Urinary bladder (tissue), 4 donors: Measurements from ENCODE around the gene TP53TG5. TPM values are rescaled to one million over a fixed set of nuclear protein-coding genes. Genes with fewer than 3 reads are reported as not detected.
A peak's percentile ranks its signal among the peaks of the same experiment; 100 is the strongest.

Experiments
- DNase-seq: peaks from one replicate; pipeline ENCODE4 v3.0.0-alpha.2; 2015; ENCODE audit errors: extremely low spot score
- H3K27ac ChIP-seq: one replicate; pipeline ENCODE4 v1.5.1; 2013; ENCODE audit warnings: low read depth, mild to moderate bottlenecking, moderate library complexity
- H3K36me3 ChIP-seq: one replicate; pipeline ENCODE4 v1.6.1; 2013; ENCODE audit warnings: mild to moderate bottlenecking, moderate library complexity; ENCODE audit not compliant: insufficient read depth
- H3K4me1 ChIP-seq: one replicate; pipeline ENCODE4 v1.6.1; 2013; ENCODE audit warnings: mild to moderate bottlenecking, moderate library complexity; ENCODE audit not compliant: insufficient read depth
- H3K4me3 ChIP-seq: one replicate; pipeline ENCODE4 v1.5.1; 2013; ENCODE audit warnings: low read depth, low read length
- WGBS: extraction: QIAGEN DNeasy Blood & Tissue Kit; methylation state at CpG from one replicate; pipeline ENCODE4 v1.1.7; 2013; 5-methylcytosine and 5-hydroxymethylcytosine counted together
- polyA plus RNA-seq: library from polyadenylated mRNA; stranded (reverse); fragments of 200-250 nt; gene quantifications from one replicate; pipeline ENCODE4 v1.2.3, GENCODE V29; 2013
- total RNA-seq: library from RNA; depleted of rRNA; stranded (reverse); fragments of >200 nt; gene quantifications from one replicate; pipeline ENCODE4 v1.2.3, GENCODE V29; 2014
- donor health status: healthy with polysubstance abuse.
- donor health status: healthy.

Gene TP53TG5
- total and polyA plus RNA-seq, 2 donors: 0.69 to 0.96 TPM

DNA sequence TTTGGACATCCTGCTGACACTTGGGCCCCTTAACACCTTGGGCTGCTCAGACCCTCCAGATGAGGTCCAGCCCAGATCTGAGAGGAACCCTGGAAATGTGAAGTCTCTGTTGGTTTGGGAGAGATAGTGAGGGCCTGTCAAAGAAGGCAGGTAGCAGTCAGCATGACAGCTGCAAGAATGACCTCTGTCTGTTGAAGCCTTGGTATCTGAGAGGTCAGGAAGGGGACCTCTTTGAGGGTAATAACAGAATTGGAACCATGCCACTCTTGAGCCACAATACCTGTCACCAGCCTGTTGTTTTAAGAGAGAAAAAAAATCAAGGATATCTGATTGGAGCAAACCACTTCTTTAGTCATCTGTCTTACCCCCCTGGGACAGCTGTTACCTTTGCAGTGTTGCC lies 11.0 kb downstream of the TP53TG5 start:
- H3K4me1 ChIP-seq: peaks cover 1% of the 10 kb centered on the region
- peaks cover 3% of the 10 kb centered on the region for H3K36me3 ChIP-seq
- no peak overlapping the region for H3K4me3 ChIP-seq
- no peak for DNase-seq
- H3K27ac ChIP-seq: no peak overlapping the region

DNA sequence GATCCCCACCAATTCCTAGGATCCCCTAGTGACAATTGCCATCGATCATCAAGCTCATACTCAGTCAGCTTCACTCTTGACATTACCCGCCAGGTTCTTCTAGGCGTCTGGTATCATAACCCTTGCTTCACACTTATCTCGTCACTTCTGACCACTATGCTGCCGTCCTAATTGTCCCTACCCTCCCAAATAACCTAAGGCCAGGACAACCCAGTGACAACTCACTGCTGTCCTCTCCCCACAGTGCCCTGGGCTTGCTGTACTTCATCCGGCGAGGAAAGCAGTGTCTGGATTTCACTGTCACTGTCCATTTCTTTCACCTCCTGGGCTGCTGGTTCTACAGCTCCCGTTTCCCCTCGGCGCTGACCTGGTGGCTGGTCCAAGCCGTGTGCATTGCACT lies 11.5 kb downstream of the TP53TG5 start:
- Histone ChIP-seq H3K27ac (no peak overlapping the region), H3K36me3 (peaks cover 3% of the 10 kb centered on the region), H3K4me3 (no peak overlapping the region), H3K4me1 (peaks cover 1% of the 10 kb centered on the region)
- 82% methylated on average over 11 of the region's 11 CpGs for WGBS
- DNase-seq: no peak

DNA sequence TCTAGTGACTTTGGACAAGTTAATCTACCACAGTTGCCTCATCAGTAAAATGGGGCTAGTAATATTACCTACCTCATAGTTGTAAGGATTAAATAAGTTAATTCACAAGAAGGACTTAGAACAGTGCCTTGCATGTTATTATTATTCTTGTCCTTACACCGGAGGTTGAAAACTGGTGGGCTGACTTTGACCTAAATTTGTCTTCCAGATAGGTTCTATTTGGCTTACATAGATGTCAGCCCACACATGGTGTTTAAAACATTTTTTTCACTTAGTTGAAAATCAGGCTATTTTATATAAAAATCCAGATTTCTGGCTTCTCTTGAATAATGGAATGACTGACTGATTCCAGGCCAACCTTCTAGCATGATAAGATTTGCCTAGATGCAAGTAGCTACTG lies 11.9 kb downstream of the TP53TG5 start:
- WGBS: 83% methylated on average over 1 of the region's 1 CpG
- Histone ChIP-seq H3K27ac (no peak overlapping the region), H3K36me3 (peaks cover 3% of the 10 kb centered on the region), H3K4me3 (no peak overlapping the region), H3K4me1 (peaks cover 1% of the 10 kb centered on the region)
- no peak for DNase-seq

DNA sequence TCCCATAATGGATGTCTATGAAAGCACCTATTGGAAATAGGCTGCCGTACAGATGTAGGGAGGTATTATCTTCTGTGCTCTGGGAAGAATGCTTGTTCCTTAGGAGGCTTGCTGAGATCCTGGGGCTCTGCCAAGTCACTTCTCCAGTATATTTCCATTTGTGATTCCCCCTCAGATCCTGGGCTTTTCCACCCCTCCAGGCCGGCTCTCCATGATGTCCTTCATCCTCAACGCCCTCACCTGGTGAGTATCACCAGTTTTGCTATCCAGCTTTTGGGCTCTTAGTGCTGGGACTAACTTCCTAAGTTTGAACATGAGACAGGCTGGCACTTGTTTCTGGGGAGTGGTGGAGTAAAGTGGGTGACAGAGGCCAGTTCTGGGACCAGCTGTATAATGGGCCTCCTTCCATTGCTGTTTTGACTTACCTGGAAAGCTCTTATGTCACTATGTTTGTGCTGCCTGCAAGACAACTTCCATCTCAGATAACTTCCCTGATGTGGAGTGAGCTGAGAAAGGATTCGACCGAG lies 12.6 kb downstream of the TP53TG5 start:
- Histone ChIP-seq H3K4me3 (no peak overlapping the region), H3K4me1 (peaks cover 1% of the 10 kb centered on the region), H3K27ac (no peak overlapping the region), H3K36me3 (peaks cover 3% of the 10 kb centered on the region)
- WGBS: 86% methylated on average over 5 of the region's 5 CpGs
- DNase-seq: no peak

DNA sequence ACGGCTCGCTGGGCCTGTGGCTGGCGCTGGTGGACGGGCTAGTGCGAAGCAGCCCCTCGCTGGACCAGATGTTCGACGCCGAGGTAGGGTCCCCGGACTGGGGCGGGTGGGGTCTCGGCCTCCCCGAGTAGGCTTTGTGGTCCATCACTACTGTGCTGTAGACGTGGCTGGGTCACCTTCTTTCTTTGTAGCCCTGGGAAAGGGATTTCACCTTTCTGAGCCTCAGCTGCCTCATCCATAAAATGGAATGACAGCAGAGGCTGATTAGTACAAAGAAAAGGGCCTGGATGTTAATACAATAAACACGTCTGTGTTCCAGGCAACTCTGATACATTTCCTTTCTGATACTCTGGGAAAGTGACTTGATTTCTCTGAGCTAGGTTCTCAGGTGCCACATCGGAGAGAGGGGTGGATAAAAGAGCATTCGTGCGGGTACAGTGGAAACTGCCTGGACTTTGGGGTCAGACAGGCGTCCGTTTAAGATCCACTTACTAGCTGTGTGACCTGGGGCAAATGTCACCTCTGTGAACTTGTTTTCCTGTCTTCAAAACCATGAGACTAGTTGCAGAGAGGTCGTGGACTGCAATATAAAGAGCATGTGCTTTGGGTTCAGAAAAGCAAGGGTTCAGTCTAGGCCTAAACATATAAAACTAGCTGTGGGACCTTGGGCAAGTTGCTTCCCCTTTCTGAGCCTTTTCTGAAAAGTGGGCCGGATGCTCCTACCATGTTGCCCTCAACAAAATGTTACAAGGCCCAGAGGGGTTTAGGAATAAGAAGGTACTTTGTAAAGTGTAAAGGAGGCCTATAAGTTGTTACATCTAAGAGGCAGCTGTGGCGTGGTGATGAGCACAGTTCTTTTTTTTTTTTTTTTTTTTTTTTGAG lies 14.3 kb downstream of the TP53TG5 start:
- H3K4me3 ChIP-seq: peak overlapping the region; percentile 74
- peaks cover 3% of the 10 kb centered on the region for H3K36me3 ChIP-seq
- peaks cover 1% of the 10 kb centered on the region for H3K4me1 ChIP-seq
- 22% methylated on average over 23 of the region's 23 CpGs for whole genome bisulfite sequencing
- DNase-seq: no peak
- peak overlapping the region; percentile 96 for H3K27ac ChIP-seq

DNA sequence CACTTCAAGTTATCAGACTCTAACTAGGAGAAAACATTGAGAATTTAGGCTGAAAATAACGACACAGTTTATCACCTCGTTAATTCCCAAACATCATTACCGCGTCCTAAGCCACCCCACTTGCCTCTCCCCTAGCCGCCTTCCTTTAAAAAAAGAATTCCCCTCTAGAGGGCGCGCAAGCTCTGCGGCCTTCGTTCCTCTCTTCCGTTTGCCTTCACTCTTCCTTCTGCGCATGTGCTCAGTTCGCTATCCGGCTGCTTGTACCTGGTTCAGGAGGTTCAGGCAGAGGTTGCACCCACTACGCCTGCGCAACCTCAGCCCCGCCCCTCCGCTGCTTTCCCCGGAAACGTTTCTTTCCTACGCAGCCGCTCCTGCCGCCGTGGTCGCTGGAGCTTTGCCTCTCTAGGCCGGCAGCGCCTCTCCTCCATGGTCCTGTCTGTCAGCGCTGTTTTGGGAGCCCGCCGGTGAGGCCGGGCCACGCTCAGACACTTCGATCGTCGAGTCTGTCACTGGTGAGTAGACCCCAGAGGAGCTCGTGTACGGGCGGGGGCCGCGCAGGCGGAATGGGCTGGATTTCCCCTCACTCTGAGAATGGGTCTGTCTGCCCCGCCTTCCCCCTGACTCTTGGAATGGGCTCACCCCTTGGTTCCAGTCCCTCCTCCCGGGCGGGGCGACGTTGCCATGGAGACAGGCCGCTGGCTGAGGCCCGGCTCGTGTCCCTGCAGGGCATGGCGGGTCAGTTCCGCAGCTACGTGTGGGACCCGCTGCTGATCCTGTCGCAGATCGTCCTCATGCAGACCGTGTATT lies 15.1 kb downstream of the TP53TG5 start, which contains the start of gene SYS1:
Gene SYS1, plus strand, starts transcription at position 353 of the 807 bp plus-strand sequence. Its CDS starts 376 bp downstream, at position 729.
- under 1% methylated on average over 55 of the region's 55 CpGs for WGBS

DNA sequence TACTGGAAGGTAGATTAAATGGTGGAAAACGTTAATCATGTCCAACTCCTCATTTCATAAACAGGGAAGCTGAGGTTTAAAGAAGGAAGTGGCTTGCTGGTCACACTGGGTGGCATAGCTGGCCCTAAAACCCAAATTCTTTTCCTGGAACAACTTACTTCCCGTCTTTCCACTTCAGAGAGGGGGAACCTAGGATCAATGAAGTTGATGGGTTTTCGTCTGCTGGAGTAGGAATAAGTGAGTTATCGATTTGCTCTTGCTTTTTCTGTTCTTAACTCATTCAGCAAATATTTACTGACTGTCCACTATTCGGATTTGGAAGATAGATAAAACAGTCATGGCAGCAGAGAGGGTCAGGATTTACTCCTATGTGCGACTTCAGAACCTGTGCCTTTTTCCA lies 16.3 kb downstream of the TP53TG5 start:
- Histone ChIP-seq H3K36me3 (no peaks in the 10 kb centered on the region), H3K27ac (no peak overlapping the region), H3K4me3 (no peak overlapping the region), H3K4me1 (peaks cover 3% of the 10 kb centered on the region)
- 78% methylated on average over 6 of the region's 6 CpGs for WGBS
- no peak for DNase-seq

More for the DNA sequence above, 15.1 kb downstream of the TP53TG5 start, which contains the start of gene SYS1:
- peak; percentile 98 for DNase-seq
- peaks cover 3% of the 10 kb centered on the region for H3K4me1 ChIP-seq
- peaks cover 3% of the 10 kb centered on the region for H3K36me3 ChIP-seq
- peak within 1 kb of the TSS; percentile 74 for H3K4me3 ChIP-seq
- H3K27ac ChIP-seq: peak within 1 kb of the TSS; percentile 96

DNA sequence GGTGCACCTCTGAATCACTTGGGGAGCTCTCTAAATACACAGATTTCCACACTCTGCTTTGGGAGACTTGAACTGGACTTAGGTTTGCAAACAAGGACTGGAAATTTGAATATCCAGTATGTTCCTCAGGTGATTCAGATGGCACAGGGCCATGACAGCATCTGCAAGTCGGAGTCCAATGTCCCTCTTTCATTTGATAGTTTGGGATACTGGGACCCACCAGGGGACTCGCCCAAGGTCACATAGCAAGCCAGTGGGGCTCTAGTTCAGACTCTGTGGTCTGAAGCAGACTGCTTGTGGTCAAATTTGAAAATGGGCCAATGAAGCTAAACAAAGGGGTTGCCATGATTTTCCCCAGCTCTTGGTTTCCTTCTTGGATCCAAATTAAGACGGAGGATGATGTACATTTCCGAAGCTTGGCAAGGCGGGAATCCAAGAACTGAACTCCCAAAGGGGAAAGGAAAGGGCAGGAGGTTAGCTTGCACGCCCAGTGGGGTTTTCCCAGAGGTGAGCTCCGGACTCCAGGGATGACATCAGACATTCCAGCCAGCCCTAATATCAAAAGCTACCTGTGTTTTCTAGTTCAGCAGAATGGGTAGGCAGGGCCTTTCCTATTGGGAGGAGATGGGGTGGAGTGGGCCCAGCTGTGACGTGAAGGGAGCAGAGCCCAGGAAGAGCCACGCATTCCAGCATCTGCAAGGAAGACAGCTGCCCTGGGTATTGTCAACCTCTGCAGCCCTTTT lies 18.5 kb downstream of the TP53TG5 start:
- H3K27ac ChIP-seq: peak overlapping the region; percentile 48
- no peak for DNase-seq
- no peak overlapping the region for H3K4me3 ChIP-seq
- WGBS: 68% methylated on average over 9 of the region's 9 CpGs
- H3K36me3 ChIP-seq: no peaks in the 10 kb centered on the region
- peaks cover 3% of the 10 kb centered on the region for H3K4me1 ChIP-seq

DNA sequence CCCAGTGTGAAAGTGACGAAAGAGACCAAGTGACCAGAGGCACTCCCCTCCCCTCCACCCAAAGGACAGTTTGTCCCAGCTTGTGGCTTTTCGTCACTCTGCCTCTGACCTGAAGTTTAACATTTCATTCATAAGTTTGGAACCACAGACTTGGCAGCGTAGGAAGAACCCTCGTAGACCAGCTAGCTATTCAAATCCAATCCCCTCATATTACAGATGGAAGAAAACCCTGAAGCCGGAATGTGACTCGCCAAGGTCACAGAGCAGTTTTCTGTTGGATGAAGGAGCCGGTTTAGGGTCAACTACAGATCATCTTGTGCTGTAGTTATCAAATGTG lies 19.1 kb downstream of the TP53TG5 start:
- no peaks in the 10 kb centered on the region for H3K36me3 ChIP-seq
- no peak for DNase-seq
- 69% methylated on average over 7 of the region's 7 CpGs for WGBS
- no peak overlapping the region for H3K4me3 ChIP-seq
- H3K4me1 ChIP-seq: peaks cover 3% of the 10 kb centered on the region
- H3K27ac ChIP-seq: peak overlapping the region; percentile 19

DNA sequence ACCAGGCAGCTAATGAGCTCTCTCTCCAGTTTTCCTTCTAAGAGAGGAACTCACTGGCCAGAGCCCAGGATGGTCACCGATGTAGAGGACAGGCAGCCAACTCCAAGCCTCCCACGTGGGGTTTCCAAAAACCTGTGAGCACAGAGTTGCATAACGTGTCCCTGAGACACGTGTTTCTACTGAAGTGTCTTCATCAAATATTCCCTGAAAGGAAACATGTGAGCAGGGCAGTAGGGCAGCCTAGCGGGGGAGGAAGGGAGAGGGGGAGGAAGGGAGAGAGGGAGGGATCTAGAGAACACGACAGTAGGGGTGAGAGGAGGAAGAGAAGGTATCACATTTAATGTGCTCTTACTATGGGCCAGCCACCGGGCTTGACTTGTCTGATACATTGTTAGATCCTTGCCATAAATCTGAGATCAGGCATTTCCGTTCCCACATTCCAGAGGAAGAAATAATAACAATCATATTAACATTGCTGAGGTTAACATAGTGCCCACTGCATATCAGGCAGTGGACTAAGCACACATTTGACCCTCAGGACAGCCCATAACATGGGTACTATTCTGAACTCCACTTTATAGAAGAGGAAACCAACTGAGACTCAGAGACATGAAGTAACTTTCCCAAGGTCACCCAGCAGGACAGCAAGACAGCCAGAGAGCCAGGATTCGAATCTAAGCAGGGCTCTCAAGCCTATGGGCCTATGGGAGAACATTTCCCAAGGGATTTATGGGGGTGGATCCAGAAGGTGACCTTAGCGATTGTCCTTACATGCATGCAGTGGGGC lies 19.6 kb downstream of the TP53TG5 start:
- H3K36me3 ChIP-seq: no peaks in the 10 kb centered on the region
- 25% methylated on average over 10 of the region's 10 CpGs for whole genome bisulfite sequencing
- H3K4me1 ChIP-seq: peaks cover 3% of the 10 kb centered on the region
- no peak overlapping the region for H3K4me3 ChIP-seq
- H3K27ac ChIP-seq: peak overlapping the region; percentile 77
- DNase-seq: no peak

DNA sequence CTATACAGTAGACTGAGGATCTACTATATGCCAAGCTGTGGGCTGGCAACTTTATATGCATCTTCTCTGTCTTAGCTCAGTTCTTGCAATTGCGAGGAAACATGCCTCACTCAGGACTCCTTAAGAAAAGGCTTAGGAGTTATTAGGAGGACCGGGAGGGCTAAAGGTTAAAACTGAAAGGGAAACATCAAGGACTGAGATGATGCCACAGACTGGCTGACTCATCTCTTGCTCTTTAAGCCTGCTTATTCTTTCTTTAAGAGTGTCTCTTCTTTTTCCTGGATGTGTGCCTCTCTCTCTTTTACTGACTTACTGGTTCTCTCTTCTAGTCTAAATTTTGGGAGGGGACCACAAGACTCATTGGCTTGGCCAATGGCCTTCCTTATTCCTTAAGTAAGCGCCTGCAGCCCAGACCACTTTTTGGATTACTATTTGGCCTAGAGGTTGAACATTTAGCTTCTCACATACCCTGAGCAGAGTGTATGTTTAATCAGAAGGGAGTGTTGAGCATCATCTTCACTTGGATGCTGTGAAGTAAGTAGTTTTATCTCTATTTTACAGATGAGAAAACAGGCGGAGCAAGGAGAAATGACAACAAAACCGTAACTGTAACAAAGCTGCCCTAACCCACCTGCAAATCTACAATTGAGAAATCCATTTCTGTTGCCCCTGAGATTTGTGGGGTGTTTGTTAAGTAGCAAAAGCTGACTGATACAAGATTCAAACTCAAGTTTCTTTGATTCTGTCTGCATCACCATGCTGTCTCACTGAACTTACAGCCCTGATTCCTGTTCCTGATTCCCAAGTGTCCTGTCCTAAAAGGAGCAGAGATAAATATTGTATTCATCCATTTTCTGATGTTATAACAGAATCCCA lies 22.7 kb downstream of the TP53TG5 start:
- no peaks in the 10 kb centered on the region for H3K36me3 ChIP-seq
- DNase-seq: no peak
- H3K4me1 ChIP-seq: peaks cover 1% of the 10 kb centered on the region
- peak overlapping the region; percentile 73 for H3K27ac ChIP-seq
- no peak overlapping the region for H3K4me3 ChIP-seq
- 39% methylated on average over 5 of the region's 5 CpGs for WGBS
